Stimulated activated CD4-positive, alpha-beta T cell treated with anti-CD3 and anti-CD28 coated beads, Interleukin-12 subunit alpha, Interleukin-12 subunit beta, amount 100 ng/mL, for 24 hours (primary cell): ENCODE results near the gene THOC3.
"Not testable (repeated sequence)": the region's sequence is repeated elsewhere in the genome, so short reads cannot be mapped to it uniquely, and the experiment has no call there.

Source experiments
- DNase-seq, 2 experiments: peaks; one replicate each; pipeline ENCODE4 v3.0.0-alpha.2; 2020; ENCODE audit warnings: low read depth in 2 of 2

The THOC3 gene, protein sequence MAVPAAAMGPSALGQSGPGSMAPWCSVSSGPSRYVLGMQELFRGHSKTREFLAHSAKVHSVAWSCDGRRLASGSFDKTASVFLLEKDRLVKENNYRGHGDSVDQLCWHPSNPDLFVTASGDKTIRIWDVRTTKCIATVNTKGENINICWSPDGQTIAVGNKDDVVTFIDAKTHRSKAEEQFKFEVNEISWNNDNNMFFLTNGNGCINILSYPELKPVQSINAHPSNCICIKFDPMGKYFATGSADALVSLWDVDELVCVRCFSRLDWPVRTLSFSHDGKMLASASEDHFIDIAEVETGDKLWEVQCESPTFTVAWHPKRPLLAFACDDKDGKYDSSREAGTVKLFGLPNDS

DNA sequence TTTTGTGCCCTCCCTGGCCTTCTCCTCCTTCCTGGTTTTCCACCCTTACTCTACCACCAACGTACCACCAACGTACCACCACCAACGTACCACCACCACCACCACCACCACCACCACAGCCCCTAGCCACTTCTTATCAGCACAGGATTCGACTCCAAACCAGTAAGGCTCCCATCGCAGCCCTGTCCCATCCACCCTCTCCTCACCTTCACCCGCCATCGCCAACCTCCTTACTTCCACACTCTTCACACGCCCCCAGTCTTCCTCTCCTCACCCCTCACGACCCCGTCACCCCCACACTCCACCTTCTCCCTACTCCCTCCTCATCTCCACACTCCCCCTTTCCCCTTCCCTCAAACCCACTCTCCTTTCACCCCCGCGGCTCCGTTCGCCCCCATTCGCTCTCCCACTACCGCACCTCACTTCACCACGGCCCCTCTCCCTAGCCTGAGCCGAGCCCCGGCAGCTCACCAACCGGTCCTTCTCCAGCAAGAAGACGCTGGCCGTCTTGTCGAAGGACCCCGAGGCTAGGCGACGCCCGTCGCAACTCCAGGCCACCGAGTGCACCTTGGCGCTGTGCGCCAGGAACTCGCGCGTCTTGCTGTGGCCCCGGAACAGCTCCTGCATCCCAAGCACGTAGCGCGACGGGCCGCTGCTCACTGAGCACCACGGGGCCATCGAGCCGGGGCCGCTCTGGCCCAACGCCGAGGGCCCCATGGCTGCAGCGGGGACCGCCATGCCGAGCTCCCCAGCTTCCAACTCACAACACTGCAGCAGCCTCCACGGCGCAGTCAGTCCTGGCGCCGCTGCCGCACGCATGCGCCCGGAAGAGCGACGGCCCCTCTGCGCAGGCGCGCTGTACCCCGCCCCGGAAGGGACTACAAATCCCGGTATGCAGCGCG is at the start of gene THOC3:
THOC3 (minus strand) TSS at position 845 of the 902 bp plus-strand sequence; CDS start at position 738, 107 bp downstream.
- peak; percentile 56 to 60 for DNase-seq

DNA sequence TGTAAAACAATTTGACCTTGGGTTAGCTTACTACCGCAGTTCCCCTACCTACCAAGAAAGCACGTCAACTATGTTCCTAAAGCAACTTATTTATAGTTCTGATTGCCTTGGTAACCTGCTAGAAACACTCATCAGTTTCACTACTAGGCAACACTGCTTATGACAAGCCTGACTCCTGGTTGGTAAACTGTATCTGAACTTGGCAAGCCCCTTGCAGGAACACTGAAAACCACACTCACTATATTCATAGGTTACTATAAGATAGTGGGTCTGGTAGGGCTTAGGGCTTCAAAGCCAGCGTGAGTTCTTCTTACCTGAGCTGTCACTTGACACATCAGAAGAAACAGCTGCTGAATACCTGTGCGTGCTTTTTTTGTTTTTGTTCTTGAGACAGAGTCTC is 49.2 kb upstream of the THOC3 start:
- not testable (repeated sequence) for DNase-seq

DNA sequence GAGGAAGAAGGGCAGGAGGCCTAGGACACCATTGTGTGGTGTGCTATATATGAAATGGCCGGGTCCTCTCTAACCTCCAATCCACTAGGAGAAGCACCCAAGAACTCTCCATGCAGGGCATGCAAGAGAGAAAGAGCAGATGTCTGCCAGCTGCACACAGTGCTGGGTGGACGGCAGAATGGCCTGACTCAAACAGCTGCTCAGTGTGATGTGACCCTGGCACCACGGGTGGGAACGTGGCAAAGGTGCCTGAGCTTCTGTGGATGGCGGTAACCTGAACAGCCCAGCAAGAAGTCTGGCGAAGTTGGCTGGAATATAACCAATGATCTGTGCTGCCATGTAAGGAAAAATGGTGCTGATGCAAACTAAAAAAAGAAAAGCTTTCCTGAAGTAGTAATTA is 46.2 kb upstream of the THOC3 start:
- DNase-seq, result not testable (repeated sequence)

DNA sequence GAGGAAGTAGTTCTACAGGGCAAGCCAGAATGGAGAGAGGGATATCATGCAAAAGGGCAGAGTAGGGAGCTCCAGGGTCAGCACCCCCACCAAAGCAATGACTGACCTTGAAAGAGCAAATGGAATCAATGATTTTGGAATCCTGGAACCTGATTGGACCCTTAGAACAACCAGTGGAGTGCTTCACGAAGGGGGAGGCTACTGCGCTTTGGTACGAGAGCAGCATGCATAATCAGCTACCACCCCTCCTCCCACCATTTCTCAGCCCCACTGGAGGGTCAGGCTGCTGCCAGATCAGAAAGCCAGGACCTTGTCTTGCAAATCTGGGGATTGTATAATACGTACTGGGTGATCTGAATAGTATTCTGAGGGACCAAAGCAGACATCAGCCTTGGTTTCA is 43.0 kb upstream of the THOC3 start:
- DNase-seq, result not testable (repeated sequence)

DNA sequence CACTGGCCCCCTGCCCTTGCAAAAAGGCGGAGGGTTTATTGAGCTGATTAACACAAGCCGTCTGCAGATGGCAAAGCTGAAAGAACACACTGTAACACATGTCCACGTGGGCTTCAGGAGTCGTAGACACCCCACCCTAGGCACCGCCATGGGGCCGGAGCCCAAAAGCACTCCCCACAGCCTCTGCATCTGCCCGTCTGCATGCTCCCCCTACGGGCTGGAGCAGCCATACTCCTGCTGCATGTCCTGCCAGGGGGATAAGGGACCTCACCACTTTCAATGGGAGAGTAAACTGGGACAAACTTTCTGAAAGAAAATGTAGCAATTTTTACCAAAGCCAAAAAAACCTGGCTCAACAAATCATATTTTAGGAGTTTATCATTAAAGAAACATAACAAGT is 42.1 kb upstream of the THOC3 start:
- DNase-seq, result not testable (repeated sequence)

DNA sequence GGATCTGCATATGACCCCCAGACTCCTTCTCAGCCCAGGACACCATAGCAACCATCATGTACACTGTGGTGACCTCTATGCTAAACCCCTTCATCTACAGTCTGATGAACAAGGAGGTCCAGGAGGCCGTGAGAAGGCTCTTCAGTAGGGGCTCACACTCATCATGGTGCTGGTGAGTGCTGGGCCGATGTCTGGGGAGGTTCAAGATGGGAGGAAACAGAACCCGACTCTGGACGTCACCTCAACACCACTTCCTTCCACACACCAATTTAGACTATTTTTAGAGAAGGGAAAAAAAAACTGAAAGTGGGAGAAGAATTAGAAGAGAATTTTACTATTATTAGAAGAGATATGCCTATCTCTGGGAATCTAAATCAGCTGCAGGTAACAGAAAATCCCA is 39.1 kb upstream of the THOC3 start:
- not testable (repeated sequence) for DNase-seq

DNA sequence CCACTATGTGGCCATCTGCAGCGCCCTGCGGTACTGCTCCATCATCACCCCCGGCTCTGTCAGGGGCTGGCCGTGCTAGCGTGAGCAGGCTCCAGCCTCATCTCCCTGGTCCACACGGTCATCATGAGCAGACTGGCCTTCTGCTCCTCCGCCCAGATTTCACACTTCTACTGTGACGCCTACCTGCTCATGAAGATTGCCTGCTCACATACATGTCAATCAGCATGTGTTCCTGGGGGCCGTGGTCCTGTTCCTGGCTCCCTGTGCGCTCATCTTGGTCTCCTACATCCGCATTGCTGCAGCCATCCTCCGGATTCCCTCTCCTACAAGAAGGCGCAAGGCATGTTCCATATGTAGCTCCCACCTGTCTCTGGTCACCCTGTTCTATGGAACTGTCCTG is 38.7 kb upstream of the THOC3 start:
- DNase-seq, result not testable (repeated sequence)

DNA sequence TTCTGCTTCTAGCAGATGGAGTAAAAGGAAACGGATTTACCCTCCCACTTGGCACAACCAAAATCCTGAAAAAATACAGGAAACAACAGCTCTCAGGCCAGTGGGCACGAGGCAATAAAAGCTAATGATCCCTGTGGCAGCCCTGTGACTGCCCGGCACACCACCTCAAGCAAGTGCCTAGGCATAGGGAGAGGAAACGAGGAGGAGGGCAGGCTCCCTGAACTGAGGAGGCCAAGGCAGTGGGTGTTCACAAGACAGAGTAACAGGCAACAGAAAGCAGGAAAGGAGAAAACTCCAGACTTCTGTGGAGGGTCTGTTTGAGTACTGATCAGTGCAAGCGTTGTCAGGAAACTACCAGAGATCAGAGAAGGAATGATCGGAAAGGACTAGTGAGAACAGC is 29.9 kb upstream of the THOC3 start:
- not testable (repeated sequence) for DNase-seq

DNA sequence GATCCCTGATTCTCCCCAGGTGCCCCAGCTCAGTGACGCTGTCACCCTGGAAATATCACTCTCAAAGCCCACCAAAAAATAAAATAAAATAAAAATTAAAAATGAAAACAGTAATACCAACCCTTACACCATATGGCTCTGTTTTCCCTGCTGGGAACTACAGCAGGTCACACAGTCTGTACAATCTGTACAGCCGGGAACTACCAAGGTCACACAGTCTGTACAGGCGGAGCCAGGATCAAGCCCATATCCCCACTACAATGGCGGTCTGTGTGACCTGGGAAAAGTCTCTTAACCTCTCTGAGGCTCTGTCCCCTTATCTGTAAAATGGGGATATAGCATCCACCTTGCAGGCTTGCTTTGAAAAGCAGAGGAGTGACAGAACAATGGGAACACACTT is 29.4 kb upstream of the THOC3 start:
- not testable (repeated sequence) for DNase-seq

DNA sequence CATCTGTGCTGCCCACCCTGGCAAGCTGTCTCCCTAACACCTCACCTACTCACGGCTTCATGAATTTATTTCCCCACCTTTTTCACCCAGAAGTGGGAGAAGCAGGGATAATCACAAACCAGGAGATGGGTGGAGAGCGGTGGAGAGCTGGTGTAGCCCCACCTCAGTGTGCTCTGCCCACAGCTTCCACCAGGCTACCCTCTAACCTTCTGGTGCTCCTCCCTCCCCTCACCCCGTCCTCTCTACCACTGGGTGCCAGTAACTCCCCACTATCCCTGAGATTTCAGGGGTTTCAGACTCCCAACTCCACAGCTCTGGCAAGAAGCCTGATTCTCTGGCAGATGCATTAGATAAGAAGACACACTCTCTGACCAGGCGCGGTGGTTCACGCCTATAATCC is 28.7 kb upstream of the THOC3 start:
- DNase-seq, result not testable (repeated sequence)

DNA sequence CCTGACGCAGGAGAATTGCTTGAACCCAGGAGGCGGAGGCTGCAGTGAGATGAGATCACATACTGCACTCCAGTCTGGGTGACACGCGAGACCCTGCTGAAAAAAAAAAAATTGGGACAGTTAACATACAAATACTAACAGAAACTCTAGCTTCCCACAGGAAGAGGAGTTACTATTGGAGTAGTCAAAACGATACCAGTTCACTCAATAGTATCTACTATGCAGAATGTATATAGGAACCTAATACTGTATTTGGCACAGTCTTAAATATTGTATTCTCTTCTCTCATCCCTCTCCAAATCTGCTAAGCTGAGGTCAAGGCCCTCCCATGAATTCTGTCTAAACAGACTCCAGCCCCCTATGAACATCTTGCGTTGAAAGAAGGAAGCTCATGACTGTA is 27.4 kb upstream of the THOC3 start:
- not testable (repeated sequence) for DNase-seq

DNA sequence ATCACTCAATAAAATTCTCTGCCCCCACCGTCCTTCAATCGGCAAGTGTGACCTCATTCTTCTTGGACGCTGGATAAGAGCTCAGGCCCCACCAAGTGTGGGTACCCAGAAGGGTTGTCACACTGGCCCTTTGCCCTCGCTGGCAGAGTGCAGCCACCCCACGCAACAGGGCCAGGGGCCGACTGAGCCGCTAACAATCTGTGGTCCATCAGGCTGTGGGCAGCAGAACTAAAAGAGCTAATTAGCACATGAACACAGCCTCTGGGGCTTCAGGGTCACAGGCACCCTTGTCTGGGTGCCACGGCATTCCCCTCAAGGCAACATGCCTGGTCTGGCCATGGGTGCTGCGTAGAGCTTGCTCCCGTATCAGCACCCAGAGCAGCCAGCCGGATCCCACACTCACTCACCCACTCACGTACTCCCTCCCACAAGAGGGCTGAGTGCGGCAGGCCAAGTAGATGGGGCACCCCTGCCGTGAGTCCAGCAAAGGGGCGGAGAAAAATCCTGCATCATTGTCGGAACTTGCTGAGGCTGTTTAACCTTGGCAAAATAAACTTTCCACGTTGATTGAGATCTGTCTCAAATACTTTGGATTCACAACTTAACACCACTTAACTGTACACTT is 11.4 kb upstream of the THOC3 start:
- DNase-seq, result not testable (repeated sequence)

DNA sequence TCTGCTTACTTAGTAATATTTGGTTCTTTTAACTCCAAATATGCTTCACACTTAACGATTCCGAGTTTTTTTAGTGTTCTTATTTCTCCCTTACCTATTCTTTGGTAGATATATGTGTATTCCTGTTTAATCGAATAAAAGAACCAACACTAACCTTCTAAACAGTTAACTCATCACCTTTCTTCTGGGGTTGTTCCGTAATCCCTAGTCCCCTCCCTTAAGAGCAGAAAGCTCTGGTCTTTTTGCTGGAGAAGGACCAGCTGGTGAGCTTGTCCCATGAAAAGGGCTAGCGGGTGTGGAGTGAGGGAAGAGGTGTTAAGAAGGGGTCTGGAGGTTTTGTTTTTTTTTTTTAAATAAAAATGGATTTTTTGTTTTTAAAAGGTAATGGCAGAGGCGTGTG is 266 bp upstream of the THOC3 start:
- DNase-seq, result not testable (repeated sequence)

DNA sequence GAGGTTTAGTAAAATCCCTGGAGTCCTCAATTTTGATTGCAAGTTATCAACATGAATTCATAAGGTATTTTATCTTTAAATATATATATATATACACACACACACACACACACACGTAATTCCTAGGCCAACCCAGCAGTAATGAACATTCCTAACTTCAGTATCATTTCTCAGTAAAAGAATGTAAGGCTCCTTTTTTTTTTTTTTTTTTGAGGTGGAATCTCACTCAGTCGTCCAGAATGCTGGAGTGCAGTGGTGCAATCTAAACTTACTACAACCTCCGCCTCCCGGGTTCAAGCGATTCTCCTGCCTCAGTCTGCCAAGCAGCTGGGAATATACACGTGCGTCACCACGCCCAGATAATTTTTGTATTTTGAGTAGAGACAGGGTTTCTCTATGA is 5.8 kb downstream of the THOC3 start:
- DNase-seq, result not testable (repeated sequence)

DNA sequence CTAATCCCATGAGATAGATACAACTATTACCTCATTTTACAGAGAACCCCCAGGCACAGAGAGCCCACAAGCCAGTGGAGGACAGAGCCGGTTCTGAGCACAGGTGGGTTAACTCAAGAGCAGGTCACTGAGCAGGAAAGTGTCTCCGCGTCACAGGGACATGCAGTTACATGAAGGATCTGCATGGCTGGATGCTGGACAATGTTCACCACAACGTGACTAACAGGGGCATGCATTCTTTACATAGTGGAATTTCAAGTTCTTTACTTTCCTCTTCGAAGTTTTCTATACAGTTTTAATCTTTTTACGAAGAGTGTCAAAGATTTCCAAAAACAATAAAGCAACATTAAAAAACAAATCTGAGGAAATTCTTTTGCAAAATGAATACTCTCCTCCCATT is 7.9 kb downstream of the THOC3 start:
- DNase-seq, result not testable (repeated sequence)

DNA sequence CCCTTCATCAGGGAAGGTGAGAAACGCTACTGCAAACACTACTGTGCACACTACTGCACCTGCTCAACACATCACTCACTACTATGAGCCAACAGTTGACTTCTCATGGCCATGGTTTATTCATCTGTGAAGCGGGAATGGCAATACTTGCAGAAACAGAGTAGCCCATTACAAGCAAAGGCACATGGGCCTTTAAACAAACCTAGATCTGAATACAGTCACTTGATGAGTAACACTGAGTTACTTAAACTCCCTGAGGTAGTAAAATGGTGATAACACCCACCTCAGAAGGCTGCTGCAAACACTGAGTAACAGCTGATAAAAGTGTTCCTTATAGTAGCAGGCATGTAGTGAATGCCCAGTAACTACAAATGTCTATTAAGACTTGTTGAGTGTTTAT is 9.6 kb downstream of the THOC3 start:
- DNase-seq, result not testable (repeated sequence)

DNA sequence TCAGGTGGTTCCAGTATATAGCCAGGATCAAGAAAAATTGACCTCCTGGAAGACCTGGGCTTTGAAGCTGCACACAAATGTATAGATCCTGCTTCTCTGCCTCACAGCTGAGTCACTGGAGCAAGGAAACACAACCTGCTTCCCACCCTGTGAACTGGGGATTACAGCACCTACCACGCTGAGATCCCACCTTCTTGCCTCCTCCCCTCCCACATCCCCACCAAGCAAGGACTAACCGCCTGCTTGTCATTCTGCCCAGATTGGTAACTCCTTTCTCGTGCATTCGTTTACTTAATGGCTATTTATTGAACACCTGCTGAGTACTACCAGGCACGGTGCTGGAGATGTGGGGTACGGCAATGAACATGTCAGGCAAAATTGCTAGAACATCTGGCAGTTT is 14.0 kb downstream of the THOC3 start:
- not testable (repeated sequence) for DNase-seq

DNA sequence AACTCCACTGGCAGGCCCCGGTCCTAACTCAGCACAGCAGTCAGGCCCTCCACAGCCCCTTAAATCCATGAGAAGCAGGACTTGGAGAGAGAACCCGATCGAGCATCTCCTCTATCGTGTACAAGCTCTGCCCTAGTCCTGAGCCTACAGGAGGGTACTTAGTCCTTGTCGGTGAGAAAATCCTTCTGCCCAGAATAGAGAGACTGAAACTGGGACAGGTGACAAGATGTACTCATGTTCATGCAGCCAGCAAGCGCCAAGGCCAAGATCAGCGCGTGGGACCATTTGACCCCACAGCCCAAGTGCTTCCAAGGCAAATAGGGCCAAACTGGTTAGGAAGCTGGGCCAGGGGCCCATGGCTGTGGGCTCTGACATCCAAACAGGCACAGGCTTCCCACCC is 15.3 kb downstream of the THOC3 start:
- not testable (repeated sequence) for DNase-seq

DNA sequence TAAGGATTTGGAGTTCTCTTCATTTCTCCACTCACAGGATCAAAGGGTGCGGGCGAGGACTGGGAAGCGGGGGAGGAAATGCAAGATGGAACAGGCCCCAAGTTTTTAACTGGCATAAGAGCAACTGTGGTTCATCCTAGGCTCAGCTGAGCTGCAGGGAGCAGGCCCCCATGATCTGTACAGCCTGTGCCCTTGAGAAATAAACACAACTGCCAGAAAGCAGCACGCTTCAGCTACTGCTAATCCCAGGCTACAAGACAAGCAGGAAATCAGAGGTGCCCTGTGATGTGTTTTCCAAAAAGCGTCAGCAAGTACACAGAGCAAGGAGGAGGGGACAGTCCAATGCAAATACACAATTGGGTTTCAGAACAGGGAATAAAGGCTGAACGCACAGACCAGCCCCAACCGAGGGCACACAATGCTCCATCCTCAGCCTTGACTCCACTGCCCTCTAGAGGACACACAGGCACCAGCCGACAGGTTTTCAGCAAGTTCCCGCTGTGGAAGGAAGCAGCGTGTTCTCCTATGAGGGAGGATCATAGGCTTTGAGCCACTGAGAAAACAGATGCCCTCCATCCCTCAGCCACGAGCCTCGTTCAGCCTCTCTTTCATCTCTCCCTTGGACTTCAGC is 16.7 kb downstream of the THOC3 start:
- not testable (repeated sequence) for DNase-seq

DNA sequence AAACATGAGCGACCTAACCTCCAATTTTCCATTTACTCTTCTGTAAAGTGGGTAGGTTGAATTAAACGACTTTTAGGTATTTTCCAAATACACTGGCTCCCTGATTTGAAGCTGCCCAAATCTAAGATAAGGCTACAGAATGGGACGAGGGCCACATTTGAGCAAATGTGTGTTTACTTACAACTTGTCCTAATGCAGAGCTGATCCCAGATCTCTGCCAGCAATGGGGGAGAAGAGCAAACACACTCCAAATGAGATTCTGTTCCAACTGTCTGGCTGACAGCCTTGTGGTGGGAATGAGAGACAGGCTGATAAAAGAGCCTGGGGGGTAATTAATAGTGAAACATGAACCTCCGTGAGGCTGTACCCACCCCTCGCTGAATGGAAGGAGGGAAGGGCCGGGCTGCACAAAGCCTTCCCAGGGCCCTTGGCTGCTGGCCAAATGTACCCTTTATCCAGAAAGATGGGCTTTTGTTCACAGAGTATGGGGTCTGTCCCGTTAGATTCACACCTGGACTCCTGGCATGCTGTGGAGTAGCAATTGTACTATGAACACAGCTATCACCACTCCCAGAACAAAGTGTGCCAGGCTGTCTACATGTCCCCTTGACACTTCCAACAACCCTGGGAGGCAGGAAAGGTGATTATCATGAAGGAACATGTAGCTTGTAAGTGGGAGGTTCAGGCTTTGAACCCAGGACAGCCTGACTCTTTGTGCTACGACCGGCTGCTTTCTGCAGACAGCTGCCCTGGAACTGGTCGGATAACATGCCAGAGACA is 19.6 kb downstream of the THOC3 start:
- DNase-seq, result not testable (repeated sequence)

DNA sequence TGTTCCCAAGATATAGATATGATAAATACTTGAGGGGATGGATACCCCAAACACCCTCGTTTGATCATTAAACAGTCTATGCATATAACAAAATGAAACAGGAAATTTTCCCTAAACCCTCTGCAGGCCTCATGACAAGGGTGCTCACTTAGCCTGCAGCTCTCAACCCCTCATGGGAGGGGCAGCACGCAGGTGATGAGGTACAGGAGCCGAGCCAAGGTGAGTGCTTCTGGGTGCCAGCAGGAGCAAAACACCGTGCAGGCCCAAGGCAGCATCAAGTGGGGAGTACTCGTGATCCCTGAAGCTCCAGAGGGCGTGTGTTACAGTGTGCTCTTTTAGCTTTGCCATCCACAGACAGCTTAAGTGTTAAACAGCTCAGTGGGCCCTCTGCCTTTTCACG is 24.9 kb downstream of the THOC3 start:
- DNase-seq, result not testable (repeated sequence)
